ENCODE data around the gene MYO16.

Gene MYO16

DNA sequence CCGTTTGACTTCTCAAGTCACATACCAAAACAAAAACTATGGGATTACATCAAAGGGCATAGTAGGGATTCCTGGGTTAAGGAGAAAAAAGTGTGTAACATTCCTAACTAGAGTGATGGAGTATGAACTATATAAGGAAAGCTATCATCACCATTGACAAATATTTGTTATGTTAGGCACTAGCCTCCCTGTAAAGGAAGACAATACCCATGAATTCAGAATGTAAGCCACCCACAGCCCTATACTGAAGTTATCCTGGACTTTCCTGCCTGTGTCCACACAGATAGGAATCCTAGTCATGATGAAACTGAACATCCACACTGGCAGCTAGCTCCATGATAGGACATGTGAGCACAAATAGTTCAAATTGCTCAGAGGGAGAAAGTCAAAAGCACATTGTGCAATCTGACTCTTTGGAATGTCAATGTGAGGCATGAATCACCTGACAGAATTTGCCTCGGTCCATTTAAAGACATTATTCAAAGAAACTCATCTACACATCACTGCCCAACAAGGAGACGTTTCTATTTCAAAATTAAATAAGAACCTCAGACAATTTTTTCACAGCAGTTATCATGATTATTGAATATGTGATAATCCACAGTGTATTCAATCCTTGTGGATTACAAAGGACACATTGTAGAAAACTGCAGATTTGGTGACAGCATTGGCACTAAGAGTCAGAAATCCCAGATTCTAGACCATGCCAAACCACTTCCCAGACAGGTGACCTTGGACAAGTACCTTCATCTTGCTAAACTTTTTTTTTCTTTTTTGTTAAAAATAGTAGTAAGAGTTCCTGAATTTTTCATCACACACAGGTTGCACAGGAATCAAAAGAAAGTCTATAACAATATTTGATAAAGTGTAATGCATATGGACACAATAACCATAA is 627.7 kb downstream of the MYO16 start:
- DNase-seq: no peak

Data from activated T-cell treated with anti-CD3 and anti-CD28 coated beads for 4 hours (primary cell).